Transverse colon (tissue), 4 donors: ENCODE data around the gene SLC27A2. TPM values are rescaled to one million over a fixed set of nuclear protein-coding genes. Genes with fewer than 3 reads are reported as not detected.

Experiments
- DNase-seq: peaks from one replicate; pipeline ENCODE4 v3.0.0-alpha.2; 2019
- H3K27ac ChIP-seq, 4 donors: fragments of 200-600 bp; sonication (generic); 2 replicates each; pipeline ENCODE4 v1.5.1; 2016 to 2018; ENCODE audit warnings: inconsistent platforms in 4 of 4
- H3K27me3 ChIP-seq: fragments of 200-600 bp; sonication (generic); 2 replicates; pipeline ENCODE4 v1.5.1; 2017; ENCODE audit warnings: inconsistent platforms
- H3K36me3 ChIP-seq, 4 donors: fragments of 200-600 bp; sonication (generic); 2 replicates each; pipeline ENCODE4 v1.5.1; 2017 to 2019; ENCODE audit warnings: inconsistent platforms in 4 of 4
- H3K4me1 ChIP-seq, 4 donors: fragments of 200-600 bp; sonication (generic); 2 replicates each; pipeline ENCODE4 v1.5.1; 2017 to 2020; ENCODE audit warnings: inconsistent platforms in 4 of 4
- H3K4me3 ChIP-seq, 4 donors: fragments of 200-600 bp; sonication (generic); 1 replicate in 1 of 4; 2 replicates in 3 of 4; pipeline versions ENCODE4 v1.5.1 to v1.6.1; 2017 to 2019; ENCODE audit warnings: inconsistent platforms in 4 of 4
- H3K9me3 ChIP-seq, 2 donors: fragments of 200-600 bp; sonication (generic); 2 replicates each; pipeline ENCODE4 v1.5.1; 2017 to 2019; ENCODE audit warnings: inconsistent platforms in 2 of 2
- EP300 ChIP-seq: sonication (generic); formaldehyde crosslinking; IDR thresholded peaks from one replicate; pipeline ENCODE4 v1.6.1; 2017; ENCODE audit warnings: antibody characterized with exemption, low read depth
- POLR2A ChIP-seq: fragments of 450-650 bp; IDR thresholded peaks from one replicate; pipeline ENCODE4 v1.6.1; 2016; ENCODE audit warnings: antibody characterized with exemption, mild to moderate bottlenecking, moderate library complexity
- POLR2AphosphoS5 ChIP-seq, 3 donors: sonication (generic); formaldehyde crosslinking; IDR thresholded peaks; one replicate each; pipeline ENCODE4 v1.6.1; 2016; ENCODE audit warnings: antibody characterized with exemption in 3 of 3
- WGBS, 2 donors: methylation state at CpG; one replicate each; pipeline ENCODE4 v1.1.5; 2018; ENCODE audit warnings: low coverage in 1 of 2; 5-methylcytosine and 5-hydroxymethylcytosine counted together
- in situ Hi-C, 4 donors: fragments of 200-750 bp; cut with MboI; loops; one replicate each; pipeline versions ENCODE4 v1.15.0 to v1.15.1; 2017; ENCODE audit warnings: low sequenced_read_pairs in 3 of 4, low pct_ligation_motif_present in 1 of 4, low pct_unique_long_range_greater_than_20kb in 1 of 4
- intact Hi-C: fragments of 100-400 bp; cut with DNase I; formaldehyde crosslinking; loops from one replicate; pipeline ENCODE4 v1.15.1; 2023; ENCODE audit warnings: low total_unique reads
- total RNA-seq, 4 donors: library from RNA; depleted of rRNA; stranded (reverse); fragments of >200 nt; gene quantifications; one replicate each; pipeline ENCODE4 v1.1.0, GENCODE V29; 2016
- TF ChIP-seq, protein P1 (sequence below), 5 experiments: fragments of 200-600 bp in 3 of 5; fragments of 450-650 bp in 2 of 5; sonication (generic) in 3 of 5; IDR thresholded peaks; 1 replicate in 2 of 5; 2 replicates in 3 of 5; pipeline ENCODE4 v1.5.1; 2016 to 2017; ENCODE audit warnings: antibody characterized with exemption in 5 of 5, inconsistent platforms in 3 of 5, mild to moderate bottlenecking in 2 of 5, moderate library complexity in 1 of 5

The SLC27A2 gene
- total RNA-seq, 4 donors from 2014 or later, result 8.2 to 38.3 (median 21.5) TPM

DNA sequence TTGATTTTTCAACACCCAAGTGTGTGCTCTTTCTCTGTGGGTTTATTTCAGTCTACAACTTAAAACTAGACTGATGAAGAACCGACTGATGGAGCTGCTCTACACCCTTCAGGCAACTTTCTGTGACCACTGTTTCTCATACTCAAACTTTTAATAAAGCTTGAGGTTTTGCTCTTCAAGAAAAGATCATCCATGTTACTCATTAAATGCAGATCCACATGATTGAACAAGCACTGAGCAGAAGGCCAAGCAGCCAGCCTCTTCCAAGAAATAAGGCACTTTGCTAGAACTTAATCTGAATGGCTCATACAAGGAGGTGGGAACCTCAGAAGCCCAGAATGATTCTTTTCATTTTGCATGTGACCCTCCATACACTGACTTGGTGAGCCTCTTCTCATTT, 8.7 kb downstream of the SLC27A2 start:
- H3K27me3 ChIP-seq, result no peaks in the 10 kb centered on the region
- no peak overlapping the region for H3K4me3 ChIP-seq
- no peaks in the 10 kb centered on the region for H3K36me3 ChIP-seq
- 87% methylated on average over 1 of the region's 1 CpG; no CpG with 5 or more reads in 1 of the 2 donors for WGBS, 2 donors
- in situ Hi-C loops, result no loop called here
- intact Hi-C loops, result no loop called here
- no peaks in the 10 kb centered on the region for H3K4me1 ChIP-seq
- DNase-seq, result no peak
- TF ChIP-seq POLR2A (no peak), POLR2AphosphoS5 (IDR thresholded peaks at IDR 0.05) (no peak), EP300 (no peak)
- TF ChIP-seq, protein P1, sequence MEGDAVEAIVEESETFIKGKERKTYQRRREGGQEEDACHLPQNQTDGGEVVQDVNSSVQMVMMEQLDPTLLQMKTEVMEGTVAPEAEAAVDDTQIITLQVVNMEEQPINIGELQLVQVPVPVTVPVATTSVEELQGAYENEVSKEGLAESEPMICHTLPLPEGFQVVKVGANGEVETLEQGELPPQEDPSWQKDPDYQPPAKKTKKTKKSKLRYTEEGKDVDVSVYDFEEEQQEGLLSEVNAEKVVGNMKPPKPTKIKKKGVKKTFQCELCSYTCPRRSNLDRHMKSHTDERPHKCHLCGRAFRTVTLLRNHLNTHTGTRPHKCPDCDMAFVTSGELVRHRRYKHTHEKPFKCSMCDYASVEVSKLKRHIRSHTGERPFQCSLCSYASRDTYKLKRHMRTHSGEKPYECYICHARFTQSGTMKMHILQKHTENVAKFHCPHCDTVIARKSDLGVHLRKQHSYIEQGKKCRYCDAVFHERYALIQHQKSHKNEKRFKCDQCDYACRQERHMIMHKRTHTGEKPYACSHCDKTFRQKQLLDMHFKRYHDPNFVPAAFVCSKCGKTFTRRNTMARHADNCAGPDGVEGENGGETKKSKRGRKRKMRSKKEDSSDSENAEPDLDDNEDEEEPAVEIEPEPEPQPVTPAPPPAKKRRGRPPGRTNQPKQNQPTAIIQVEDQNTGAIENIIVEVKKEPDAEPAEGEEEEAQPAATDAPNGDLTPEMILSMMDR (IDR thresholded peaks at IDR 0.05), result no peak
- H3K9me3 ChIP-seq, result no peaks in the 10 kb centered on the region
- H3K27ac ChIP-seq, result peak overlapping the region in 1 of 4 donors; percentile 43

DNA sequence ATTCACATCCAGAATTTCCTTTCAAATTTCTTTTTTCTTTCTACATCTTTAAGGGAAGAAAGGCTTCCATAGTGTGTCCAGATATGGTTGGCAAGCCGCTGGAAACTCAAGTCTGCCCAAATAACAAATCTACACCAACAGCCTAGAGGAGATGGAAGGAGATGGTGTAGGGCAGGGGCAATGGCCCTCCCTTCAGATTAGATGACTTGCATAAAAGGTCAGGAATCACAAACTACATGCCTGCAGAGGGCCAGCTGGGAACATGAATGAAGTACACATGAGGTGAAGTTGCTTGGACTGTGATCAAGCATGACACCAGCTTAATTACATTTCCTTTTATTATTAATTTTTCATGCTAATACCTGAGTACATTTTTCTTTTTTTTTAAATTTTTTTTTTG, 10.2 kb downstream of the SLC27A2 start:
- intact Hi-C loops (no loop called here), in situ Hi-C loops (no loop called here)
- TF ChIP-seq, protein P1 (IDR thresholded peaks at IDR 0.05), result no peak
- TF ChIP-seq POLR2A (no peak), EP300 (no peak), POLR2AphosphoS5 (IDR thresholded peaks at IDR 0.05) (no peak)
- no peaks in the 10 kb centered on the region for H3K4me1 ChIP-seq
- no peaks in the 10 kb centered on the region for H3K27me3 ChIP-seq
- no peaks in the 10 kb centered on the region for H3K9me3 ChIP-seq
- no peak overlapping the region for H3K4me3 ChIP-seq
- H3K36me3 ChIP-seq, result no peaks in the 10 kb centered on the region
- WGBS, 2 donors, result 88 to 93% methylated on average over 1 of the region's 1 CpG
- H3K27ac ChIP-seq, result no peak overlapping the region
- DNase-seq, result no peak

DNA sequence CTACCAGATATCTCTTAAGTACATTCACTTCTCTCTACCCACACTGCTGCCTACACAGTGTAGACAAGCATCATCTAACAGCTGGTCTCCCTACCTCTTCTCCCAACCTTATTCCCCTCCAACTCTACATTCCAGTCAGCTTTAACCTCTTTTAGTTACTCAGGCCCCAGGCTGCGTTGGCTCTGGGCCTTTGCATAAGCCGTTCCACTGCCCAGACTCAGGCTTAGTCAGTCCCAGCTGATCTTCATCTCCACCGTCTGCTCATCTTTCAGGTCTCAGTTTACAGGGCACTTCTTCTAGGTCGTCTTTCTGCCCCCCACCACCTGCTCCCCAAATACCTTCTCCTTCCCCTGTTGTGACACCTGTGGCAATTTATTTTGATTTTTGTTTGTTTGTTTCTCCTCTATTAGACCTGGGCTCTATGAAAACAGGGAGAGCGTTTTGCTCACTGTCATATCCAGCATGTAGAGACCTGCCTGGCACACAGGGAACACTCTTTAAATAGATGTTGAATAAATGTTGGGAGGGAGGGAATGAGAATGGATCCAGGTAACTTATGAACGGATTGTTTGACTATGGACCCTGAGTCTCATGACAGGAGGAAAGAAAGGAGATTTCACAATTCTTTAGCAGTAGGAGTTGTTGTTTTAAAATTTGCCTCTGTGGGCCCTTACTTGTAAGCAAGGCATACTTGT, 11.1 kb downstream of the SLC27A2 start:
- Histone ChIP-seq H3K9me3 (no peaks in the 10 kb centered on the region), H3K36me3 (no peaks in the 10 kb centered on the region), H3K4me1 (no peaks in the 10 kb centered on the region), H3K4me3 (no peak overlapping the region), H3K27ac (no peak overlapping the region), H3K27me3 (no peaks in the 10 kb centered on the region)
- no peak for DNase-seq
- WGBS, 2 donors, result 89 to 90% methylated on average over 6 of the region's 6 CpGs
- intact Hi-C loops (no loop called here), in situ Hi-C loops (no loop called here)
- TF ChIP-seq POLR2A (no peak), EP300 (no peak), POLR2AphosphoS5 (IDR thresholded peaks at IDR 0.05) (no peak)
- TF ChIP-seq, protein P1 (IDR thresholded peaks at IDR 0.05), result no peak

DNA sequence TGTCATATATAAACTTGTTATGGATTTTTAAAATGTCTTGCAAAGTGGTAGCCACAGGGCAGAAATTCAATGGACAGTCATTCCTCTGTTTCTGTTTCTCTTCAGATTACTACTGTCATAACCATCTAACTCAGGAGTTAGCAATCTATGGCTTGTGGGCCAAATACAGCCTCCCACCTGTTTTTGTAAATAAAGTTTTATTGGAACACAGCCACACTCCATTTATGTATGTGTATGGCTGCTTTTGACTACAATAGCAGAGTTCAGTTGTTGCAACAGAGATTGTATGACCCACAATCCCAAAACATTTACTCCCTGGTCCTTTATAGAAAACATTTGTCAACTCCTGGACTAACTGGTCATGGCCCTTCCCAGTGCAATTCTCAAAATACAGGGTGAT, 20.0 kb downstream of the SLC27A2 start:
- H3K4me3 ChIP-seq, result no peak overlapping the region
- H3K27me3 ChIP-seq, result no peaks in the 10 kb centered on the region
- TF ChIP-seq, protein P1 (IDR thresholded peaks at IDR 0.05), result no peak
- TF ChIP-seq POLR2A (no peak), EP300 (no peak), POLR2AphosphoS5 (IDR thresholded peaks at IDR 0.05) (no peak)
- peaks cover 0 to 5% (median 0%) of the 10 kb centered on the region in 4 donors for H3K36me3 ChIP-seq
- in situ Hi-C loops (no loop called here), intact Hi-C loops (no loop called here)
- H3K27ac ChIP-seq, result no peak overlapping the region
- no peaks in the 10 kb centered on the region for H3K4me1 ChIP-seq
- DNase-seq, result no peak
- no peaks in the 10 kb centered on the region for H3K9me3 ChIP-seq
